Measurements from ENCODE around the gene E2F1.
"Not testable (repeated sequence)": the region's sequence is repeated elsewhere in the genome, so short reads cannot be mapped to it uniquely, and the experiment has no call there.

E2F1 gene

GRCh38 chr20:33656010-33656782 lies 30.0 kb downstream of the E2F1 start:
- no peak for DNase-seq

- DNase-seq: no peak
These were observed 31.0 kb downstream of the E2F1 start for GRCh38 chr20:33655164-33655563.

- DNase-seq: no peak
These were observed 31.5 kb downstream of the E2F1 start for GRCh38 chr20:33654680-33655161.

- DNase-seq: no peak
These were observed 32.1 kb downstream of the E2F1 start for GRCh38 chr20:33653900-33654596.

GRCh38 chr20:33653218-33653899 lies 32.8 kb downstream of the E2F1 start:
- DNase-seq: peak; percentile 63

- DNase-seq: no peak
These were observed 34.6 kb downstream of the E2F1 start for GRCh38 chr20:33651562-33652048.

- DNase-seq: no peak
These were observed 35.2 kb downstream of the E2F1 start for GRCh38 chr20:33650753-33651561.

GRCh38 chr20:33650111-33650752 lies 36.0 kb downstream of the E2F1 start:
- DNase-seq: no peak

GRCh38 chr20:33649201-33649681 lies 36.9 kb downstream of the E2F1 start:
- DNase-seq: no peak

- DNase-seq: no peak
These were observed 37.7 kb downstream of the E2F1 start for GRCh38 chr20:33648396-33649004.

- DNase-seq: peak; percentile 39
These were observed 38.4 kb downstream of the E2F1 start for GRCh38 chr20:33647603-33648395.

- not testable (repeated sequence) for DNase-seq
These were observed 39.1 kb downstream of the E2F1 start for GRCh38 chr20:33646959-33647602.

GRCh38 chr20:33646191-33646590 lies 40.0 kb downstream of the E2F1 start:
- no peak for DNase-seq

GRCh38 chr20:33645396-33645795 lies 40.8 kb downstream of the E2F1 start:
- DNase-seq: no peak

GRCh38 chr20:33645072-33645358 lies 41.2 kb downstream of the E2F1 start:
- DNase-seq: no peak

GRCh38 chr20:33644313-33645071 lies 41.7 kb downstream of the E2F1 start:
- DNase-seq: no peak

- no peak for DNase-seq
These were observed 45.9 kb downstream of the E2F1 start for GRCh38 chr20:33640287-33640686.

GRCh38 chr20:33636776-33637175 lies 49.4 kb downstream of the E2F1 start:
- no peak for DNase-seq

GRCh38 chr20:33635341-33635740 lies 50.8 kb downstream of the E2F1 start:
- no peak for DNase-seq
